Globus pallidus (tissue), 1 donor: ENCODE data around the gene IRX5.

Experiments used
- DNase-seq: peaks from one replicate; pipeline ENCODE4 v3.0.0-alpha.2; 2015; ENCODE audit warnings: low spot score

IRX5 gene

DNA sequence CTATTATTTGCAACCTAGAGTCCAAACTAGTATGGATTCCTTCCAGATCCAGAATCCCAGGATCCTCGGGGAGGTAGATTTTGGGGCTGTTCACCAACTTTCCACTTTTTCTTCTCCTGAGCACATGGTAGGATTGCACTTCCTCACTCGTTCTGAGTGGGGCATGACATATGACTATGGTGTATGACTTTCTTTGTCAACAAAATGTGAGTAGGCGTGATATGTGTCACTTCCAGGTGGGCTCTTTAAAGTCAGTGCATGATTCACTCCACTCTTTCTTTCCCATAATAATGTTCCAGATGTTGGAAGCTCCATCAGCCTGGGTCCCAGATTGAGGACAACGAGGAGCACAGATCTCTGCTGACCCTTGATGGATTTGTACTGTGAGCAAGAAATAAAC is 21.5 kb downstream of the IRX5 start:
- no peak for DNase-seq

DNA sequence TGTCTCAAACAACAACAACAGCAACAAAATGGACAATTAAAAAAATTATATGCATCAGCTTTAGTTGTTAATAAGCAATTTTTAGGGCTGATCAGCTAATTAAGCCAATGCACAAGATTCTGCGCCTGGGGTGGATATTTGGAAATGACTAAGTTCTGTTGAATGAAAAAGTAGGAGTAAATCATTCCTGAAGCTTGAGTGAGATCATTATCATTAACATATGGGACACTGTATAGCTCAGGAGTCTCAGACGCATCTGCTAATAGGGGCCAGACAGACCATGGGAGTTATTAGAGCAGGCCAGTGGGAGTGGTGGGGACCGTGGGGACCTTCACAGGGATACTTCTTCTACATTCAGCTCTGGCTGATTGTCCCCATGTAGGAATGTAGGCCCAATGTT is 22.8 kb downstream of the IRX5 start:
- no peak for DNase-seq

DNA sequence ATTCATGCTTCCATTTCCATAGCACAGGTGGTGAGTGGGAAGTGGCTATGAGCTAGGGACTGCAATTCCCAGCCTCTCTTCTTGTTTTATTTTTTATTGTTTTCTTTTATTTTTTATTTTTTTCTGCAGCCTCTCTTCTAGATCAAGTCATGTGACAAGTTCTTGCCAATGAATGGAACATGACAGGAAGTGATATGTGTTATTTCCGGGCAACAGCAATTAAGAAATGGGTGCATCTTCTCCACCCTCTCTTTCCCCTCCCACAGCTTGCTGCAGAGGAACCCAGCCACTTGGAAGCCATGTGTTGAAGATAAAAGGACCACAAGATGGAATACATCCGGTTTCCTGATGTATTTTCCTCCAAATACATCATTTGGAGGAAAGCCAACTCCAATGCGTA is 23.6 kb downstream of the IRX5 start:
- no peak for DNase-seq

DNA sequence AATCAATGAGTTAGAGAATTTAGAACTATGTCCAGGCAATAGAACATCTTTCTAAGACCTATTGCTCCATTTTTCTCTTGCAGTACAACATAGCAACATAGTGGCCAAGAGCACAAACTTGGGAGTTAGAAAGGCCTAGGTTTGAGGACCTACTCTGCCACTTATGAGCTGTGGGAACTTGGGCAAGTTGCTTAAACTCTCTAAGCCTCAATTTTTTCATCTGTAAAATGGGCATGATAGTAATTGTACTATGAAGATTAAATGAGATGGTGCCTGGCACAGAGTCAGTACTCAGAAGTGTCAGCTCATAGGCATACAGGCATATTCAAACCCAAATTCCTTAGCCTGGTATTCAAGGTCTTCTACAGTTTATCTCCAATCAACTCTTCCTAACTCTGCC is 25.1 kb downstream of the IRX5 start:
- DNase-seq = no peak

DNA sequence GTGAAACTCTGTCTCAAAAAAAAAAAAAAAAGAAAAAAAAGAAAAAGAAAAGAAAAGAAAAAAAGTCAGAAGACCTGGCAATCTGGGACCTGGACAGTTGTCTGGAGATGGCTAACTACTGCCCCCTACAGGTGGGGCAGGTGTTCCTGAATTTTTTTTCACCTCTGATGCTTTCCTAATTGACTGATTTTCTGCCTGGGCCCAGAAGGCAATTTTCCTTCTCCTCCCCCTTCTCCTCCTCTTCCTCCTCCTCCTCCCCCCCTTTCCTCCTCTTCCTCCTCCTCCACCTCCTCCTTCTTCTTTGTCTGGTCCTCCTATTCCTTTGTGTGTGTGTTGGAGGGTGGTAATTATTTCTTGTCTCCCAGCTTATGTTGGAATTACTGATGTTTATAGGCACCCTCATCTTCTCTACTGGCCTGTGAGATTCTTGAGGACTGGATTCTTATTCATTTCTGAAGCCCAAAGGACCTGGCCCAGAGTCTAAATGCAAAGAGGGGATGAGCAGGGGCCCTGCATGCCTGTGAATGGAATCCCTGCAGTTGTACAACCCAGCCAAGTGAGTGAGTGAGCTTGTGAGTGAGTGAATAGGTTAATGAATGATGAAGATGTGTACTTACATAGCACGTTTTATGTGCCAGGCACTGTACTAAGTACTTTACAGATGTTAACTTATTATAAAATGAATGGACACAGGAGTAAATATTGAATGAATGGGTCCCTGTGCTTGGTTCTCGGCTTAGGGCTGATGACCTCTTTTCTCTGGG is 26.9 kb downstream of the IRX5 start:
- no peak for DNase-seq

DNA sequence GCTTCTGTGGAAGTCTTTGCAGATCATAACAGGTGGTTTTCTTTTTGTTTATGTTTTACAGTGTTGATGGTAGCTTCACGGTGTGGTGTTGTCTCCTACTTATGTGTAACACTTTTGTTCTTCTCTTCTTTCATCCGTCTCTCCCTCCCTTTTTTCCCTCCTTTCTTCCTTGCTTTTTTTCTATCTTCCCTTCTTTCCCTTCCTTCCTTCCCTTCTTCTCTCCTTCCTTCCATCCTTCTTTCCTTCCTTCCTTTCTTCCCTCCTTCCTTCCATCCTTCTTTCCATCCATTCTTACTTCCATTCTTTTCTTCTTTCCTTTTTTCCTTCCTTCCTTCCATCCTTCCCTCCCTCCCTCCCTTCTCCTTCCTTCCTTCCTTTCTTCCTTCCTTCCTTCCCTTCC is 31.4 kb downstream of the IRX5 start:
- DNase-seq = no peak

DNA sequence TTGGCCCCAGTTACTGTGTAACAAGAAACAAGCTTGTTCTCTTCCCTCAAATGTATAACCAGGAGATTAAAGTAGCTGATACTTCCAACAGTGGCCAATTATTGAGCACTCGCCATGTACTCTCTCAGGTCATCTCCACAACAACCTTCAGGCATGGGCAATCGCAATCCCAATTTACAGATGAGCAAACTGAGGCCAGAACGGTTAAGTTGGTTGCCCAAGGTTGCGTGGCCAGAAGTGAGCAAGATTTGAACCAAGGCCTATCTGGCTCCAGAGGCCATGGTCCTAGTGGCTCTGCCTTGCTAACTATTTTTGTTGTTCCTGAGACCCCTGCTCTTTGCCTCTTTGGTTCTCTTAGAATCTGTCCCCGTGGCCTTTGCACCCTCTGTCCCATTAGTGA is 33.6 kb downstream of the IRX5 start:
- no peak for DNase-seq

DNA sequence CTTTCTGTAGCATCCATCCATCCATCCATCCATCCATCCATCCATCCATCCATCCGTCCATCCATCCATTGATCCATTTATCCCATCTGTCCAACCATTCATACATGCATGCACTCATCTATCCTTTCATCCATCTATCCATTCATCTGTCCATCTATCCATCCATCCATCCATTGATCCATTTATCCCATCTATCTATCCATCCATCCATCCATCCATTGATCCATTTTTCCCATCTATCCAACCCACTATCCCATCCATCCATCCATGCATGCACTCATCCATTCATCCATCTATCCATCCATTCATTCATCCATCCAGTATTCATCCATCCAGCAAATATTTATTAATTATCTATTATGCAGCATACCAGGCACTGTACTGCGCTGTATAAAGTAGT is 34.8 kb downstream of the IRX5 start:
- no peak for DNase-seq

DNA sequence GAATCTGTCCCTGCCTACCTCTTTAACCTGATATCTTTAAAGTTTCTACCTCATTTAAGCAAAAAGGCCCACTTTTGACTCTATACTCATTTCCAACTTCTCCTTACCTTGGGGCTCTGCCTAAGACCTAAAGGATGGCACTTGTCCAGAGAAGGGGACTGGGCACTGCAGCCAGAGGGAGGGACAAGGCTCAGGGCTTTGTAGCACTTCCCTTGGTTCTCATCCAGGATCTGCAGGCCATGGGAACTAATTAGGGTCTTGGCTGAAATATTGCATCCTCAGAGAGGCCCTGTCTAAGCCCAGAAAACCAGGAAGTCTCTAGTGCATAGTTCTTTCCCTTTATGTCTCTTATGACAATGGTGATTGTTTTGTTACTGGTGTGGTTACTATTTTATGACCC is 37.3 kb downstream of the IRX5 start:
- DNase-seq = no peak

DNA sequence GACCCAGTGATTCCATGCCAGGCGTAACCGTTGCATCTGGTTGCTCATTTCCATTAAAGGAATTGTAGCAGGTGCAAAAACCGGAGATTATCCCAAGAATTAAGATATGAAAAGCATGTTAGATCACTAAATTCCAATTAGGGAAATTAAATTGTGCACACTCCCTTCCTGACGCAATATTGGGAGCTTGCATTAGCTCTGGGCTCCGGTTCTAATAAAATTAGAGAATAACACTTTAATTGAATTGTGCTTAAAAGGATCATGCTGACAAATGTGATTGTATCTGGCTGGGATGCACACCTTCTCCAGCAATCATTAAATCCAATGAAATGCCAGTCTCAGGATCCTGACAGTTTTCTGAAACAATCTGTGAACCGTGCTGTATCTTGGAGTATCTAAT is 38.1 kb downstream of the IRX5 start:
- DNase-seq = no peak

DNA sequence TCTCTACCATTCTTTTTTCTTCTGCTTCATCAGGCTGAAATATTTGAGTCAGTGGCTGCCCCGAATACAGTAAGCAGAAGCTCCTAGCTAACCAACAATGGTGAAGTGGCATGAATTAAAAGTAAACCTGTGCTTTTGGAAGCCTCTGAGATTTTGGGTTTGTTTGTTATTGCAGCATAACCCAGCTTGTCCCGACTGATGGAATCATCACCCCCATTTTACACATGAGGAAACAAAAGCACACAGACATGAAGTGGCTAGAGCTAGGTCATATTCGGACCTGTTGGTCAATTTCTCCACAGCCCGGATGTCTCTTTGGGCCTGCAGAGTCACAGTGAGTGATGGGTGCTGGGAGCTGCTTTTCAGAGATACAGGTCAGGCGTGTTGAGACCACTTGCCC is 39.4 kb downstream of the IRX5 start:
- no peak for DNase-seq

DNA sequence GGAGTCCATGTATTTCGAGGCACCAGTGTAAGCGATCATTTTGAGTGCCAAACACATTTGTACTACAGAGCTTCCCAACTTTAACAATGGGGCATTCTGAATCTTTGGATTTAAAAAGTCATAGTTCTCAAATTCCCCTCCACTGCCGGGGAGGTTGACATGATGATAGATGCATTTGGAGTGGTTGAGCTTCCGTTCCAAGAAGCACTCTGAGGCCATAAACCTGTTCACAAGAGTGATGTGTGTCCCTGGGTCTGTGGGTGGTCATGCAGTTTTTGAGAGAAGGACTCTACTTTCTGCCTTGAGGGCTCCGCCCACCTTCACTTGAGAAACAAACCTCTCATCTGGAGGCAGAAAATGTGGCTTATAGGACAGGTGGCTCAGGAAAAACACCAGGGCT is 43.7 kb downstream of the IRX5 start:
- no peak for DNase-seq

DNA sequence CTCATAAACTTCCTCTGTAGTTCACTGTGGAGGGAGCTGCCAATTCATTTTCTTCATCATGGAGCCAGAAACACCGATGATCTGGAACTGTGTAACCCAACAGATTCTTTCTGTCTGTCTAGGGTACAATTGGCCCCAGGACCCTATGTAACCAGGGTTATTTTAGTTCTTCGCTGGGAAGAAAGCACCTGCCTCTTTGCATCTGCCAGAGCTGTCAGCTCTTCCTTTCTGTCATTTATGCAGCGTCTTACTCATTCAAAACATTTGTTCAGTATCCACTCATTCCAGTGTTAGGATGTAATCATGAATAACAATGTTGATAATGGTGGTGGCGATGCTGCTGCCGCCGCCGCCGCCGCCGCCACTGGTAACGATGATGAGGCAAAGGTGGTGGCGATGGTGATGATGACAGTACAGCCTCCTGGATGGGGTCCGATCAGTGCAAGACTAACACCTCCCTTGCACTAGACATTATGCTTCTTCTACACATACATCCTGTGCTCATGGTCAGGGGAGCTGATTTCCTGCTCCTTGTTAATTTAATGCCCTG is 46.1 kb downstream of the IRX5 start:
- no peak for DNase-seq

DNA sequence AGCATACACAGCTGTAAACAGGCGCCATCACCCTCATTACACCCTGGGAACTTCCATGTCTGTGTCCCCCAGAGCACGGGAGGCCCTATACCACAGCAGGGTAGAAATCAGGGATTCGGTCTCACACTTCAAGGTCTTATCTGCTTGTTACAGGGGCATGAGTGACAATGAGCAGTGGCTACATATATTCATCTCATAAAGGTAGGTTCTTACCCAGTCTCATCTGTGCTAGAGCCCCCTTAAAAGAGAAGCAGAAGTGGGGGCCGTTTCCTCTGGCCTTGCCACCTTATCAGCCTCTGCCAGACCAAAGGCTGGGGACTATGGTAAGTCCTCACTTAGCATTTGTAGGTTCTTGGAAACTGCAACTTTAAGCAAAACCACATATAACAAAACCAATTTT is 46.5 kb downstream of the IRX5 start:
- no peak for DNase-seq

DNA sequence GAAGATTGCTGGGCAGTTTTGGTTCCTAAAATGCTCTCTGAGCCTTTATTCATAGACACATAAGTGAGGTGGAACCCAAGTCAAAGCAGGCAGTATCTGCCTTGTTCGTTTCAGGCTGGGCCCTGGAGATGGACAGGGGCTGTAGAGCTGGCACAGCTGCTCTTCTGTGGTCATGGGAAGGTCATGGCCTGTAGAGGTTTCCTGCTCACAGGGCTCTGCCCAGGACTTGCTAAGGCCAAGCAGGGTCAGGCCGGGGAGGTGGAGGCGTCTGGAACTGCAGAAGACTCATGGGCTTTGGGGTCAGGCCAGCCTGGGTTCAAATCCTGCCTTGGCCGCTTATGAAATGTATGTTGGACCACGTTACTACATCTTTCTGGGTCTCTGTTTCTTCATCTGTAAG is 50.2 kb downstream of the IRX5 start:
- DNase-seq = no peak
